Endothelial cell of umbilical vein (primary cell): ENCODE results near the gene ZFAND2B. TPM values are rescaled to one million over a fixed set of nuclear protein-coding genes. Genes with fewer than 3 reads are reported as not detected.

Experiments used
- BruUV-seq: library from RNA; stranded (reverse); fragments of 400-500 nt; replicated peaks from 2 replicates; lab custom pipeline; 2021; lab: Mats Ljungman, UMichigan
- CTCF ChIA-PET: fragments of 300-600, 350-600 bp; sonication (Branson Sonifier 250); formaldehyde crosslinking; loops from one replicate; lab custom pipeline; 2021; ENCODE audit warnings: antibody characterized with exemption, inconsistent platforms; lab: Charles Lee
- POLR2A ChIA-PET: fragments of 300-600, 350-600 bp; sonication (Branson Sonifier 250); formaldehyde crosslinking; loops from one replicate; lab custom pipeline; 2021; ENCODE audit warnings: antibody characterized with exemption, inconsistent platforms; lab: Charles Lee
- DNase-seq: peaks from one replicate; pipeline ENCODE4 v3.0.0-alpha.2; 2011; ENCODE audit warnings: low read depth, low spot score
- FAIRE-seq: peaks from 2 replicates; lab custom pipeline; 2011; peaks lifted over from hg19 to GRCh38; lab: Jason Lieb, UNC
- H2AFZ ChIP-seq: 2 replicates; pipeline ENCODE4 v1.6.0; 2012; ENCODE audit warnings: low read depth, low read length, control low read depth, inconsistent platforms
- H3K27ac ChIP-seq: 2 replicates; pipeline ENCODE4 v1.5.1; 2011; ENCODE audit warnings: low read depth, mild to moderate bottlenecking, control low read depth, low read length, moderate library complexity; ENCODE audit not compliant: insufficient read depth
- H3K27me3 ChIP-seq, 2 experiments: 2 replicates each; pipeline versions ENCODE4 v1.6.0 to v1.6.1; 2011; ENCODE audit warnings: low read length in 2 of 2, mixed read lengths in 1 of 2; ENCODE audit not compliant: control insufficient read depth in 2 of 2, insufficient read depth in 2 of 2
- H3K36me3 ChIP-seq, 2 experiments: 2 replicates in 1 of 2; 3 replicates in 1 of 2; pipeline ENCODE4 v1.5.1; 2011; ENCODE audit warnings: low read length in 2 of 2, mild to moderate bottlenecking in 1 of 2, moderate library complexity in 1 of 2; ENCODE audit not compliant: control insufficient read depth in 2 of 2, insufficient read depth in 2 of 2; ENCODE audit errors: extremely low read depth in 1 of 2
- H3K4me1 ChIP-seq: 3 replicates; pipeline ENCODE4 v1.5.1; 2011; ENCODE audit warnings: mild to moderate bottlenecking, low read length; ENCODE audit not compliant: control insufficient read depth, insufficient read depth; ENCODE audit errors: extremely low read depth
- H3K4me2 ChIP-seq: 2 replicates; pipeline ENCODE4 v1.6.1; 2011; ENCODE audit warnings: low read length, control low read depth, mixed read lengths; ENCODE audit not compliant: insufficient read depth
- H3K4me3 ChIP-seq, 3 experiments: fragments of 200-600 bp in 1 of 3; sonication (generic), shearing (Covaris generic) in 1 of 3; replicated peaks in 1 of 3; 2 replicates each; pipeline ENCODE4 v1.5.1; 2011 to 2016; ENCODE audit warnings: control low read depth in 3 of 3, low read length in 3 of 3, mild to moderate bottlenecking in 2 of 3, inconsistent platforms in 1 of 3, low read depth in 1 of 3, moderate library complexity in 1 of 3; ENCODE audit not compliant: insufficient read depth in 1 of 3
- H3K79me2 ChIP-seq: 2 replicates; pipeline ENCODE4 v1.6.0; 2012; ENCODE audit warnings: low read length, inconsistent platforms; ENCODE audit not compliant: control insufficient read depth, insufficient read depth
- H3K9ac ChIP-seq: replicated peaks from 2 replicates; pipeline ENCODE3; 2011; ENCODE audit warnings: low read length, control low read depth; ENCODE audit not compliant: insufficient read depth; ENCODE audit errors: extremely low read depth
- H3K9me1 ChIP-seq: replicated peaks from 3 replicates; pipeline ENCODE4 v1.6.0; 2011; ENCODE audit warnings: mild to moderate bottlenecking, low read length; ENCODE audit not compliant: control insufficient read depth, insufficient read depth; ENCODE audit errors: extremely low read depth
- H3K9me3 ChIP-seq: replicated peaks from 2 replicates; pipeline ENCODE4 v1.5.1; 2012; ENCODE audit warnings: low read length, inconsistent platforms; ENCODE audit not compliant: control insufficient read depth, insufficient read depth
- H4K20me1 ChIP-seq: replicated peaks from 2 replicates; pipeline ENCODE3; 2011; ENCODE audit warnings: mild to moderate bottlenecking, low read length; ENCODE audit not compliant: control insufficient read depth, insufficient read depth; ENCODE audit errors: extremely low read depth
- EZH2 ChIP-seq: IDR thresholded peaks from 2 replicates; pipeline ENCODE4 v1.6.1; 2012; ENCODE audit warnings: borderline replicate concordance, low read depth, mild to moderate bottlenecking, moderate library complexity, low read length, inconsistent platforms; ENCODE audit not compliant: severe bottlenecking
- FOS ChIP-seq: IDR thresholded peaks from 2 replicates; pipeline ENCODE4 v1.6.1; 2011; ENCODE audit warnings: mild to moderate bottlenecking, low read length, moderate library complexity, borderline replicate concordance; ENCODE audit not compliant: insufficient read depth
- GATA2 ChIP-seq: IDR thresholded peaks from 2 replicates; pipeline ENCODE4 v1.7.0; 2011; ENCODE audit warnings: low read depth, mild to moderate bottlenecking, moderate library complexity, mixed read lengths, low read length; ENCODE audit not compliant: insufficient read length, insufficient read depth
- JUN ChIP-seq: IDR thresholded peaks from 2 replicates; pipeline ENCODE4 v1.6.1; 2011; ENCODE audit warnings: borderline replicate concordance, low read depth; ENCODE audit not compliant: insufficient read length, insufficient read depth
- MYC ChIP-seq: IDR thresholded peaks from one replicate; pipeline ENCODE4 v1.6.1; 2011; ENCODE audit warnings: mild to moderate bottlenecking, low read depth, low read length
- POLR2A ChIP-seq: IDR thresholded peaks from 2 replicates; pipeline ENCODE4 v1.6.1; 2012; ENCODE audit warnings: low read depth, mild to moderate bottlenecking, control low read depth, low read length
- POLR2AphosphoS5 ChIP-seq: IDR thresholded peaks from 2 replicates; pipeline ENCODE4 v1.6.1; 2012; ENCODE audit warnings: low read depth, mild to moderate bottlenecking, control low read depth, low read length, moderate library complexity; ENCODE audit not compliant: insufficient read depth
- dilution Hi-C: fragments of 300-500 bp; cut with MboI; formaldehyde crosslinking; loops from one replicate; pipeline ENCODE4 v1.15.0; 2019; ENCODE audit warnings: low sequenced_read_pairs; ENCODE audit not compliant: extremely low pct_ligation_motif_present
- intact Hi-C: fragments of 100-400 bp; cut with micrococcal nuclease; formaldehyde crosslinking; loops from one replicate; pipeline ENCODE4 v1.10.0; 2022
- polyA plus RNA-seq, 4 experiments: library from polyadenylated mRNA; depleted of rRNA in 3 of 4; stranded (reverse) in 3 of 4; unstranded in 1 of 4; fragments of >200 nt; gene quantifications; 2 replicates each; pipeline versions ENCODE4 v1.2.1 to v1.2.3, GENCODE V29; 2011 to 2012; ENCODE audit warnings: missing spikeins in 1 of 4
- total RNA-seq: library from RNA; stranded (reverse); gene quantifications from 2 replicates; pipeline ENCODE4 v1.2.3, GENCODE V29; 2021
- TF ChIP-seq, protein P1 (sequence below), 2 donors: IDR thresholded peaks; 1 replicate in 1 of 2; 2 replicates in 1 of 2; pipeline ENCODE4 v1.5.1; 2011; ENCODE audit warnings: low read length in 2 of 2, mild to moderate bottlenecking in 2 of 2, moderate library complexity in 2 of 2, control low read depth in 1 of 2, inconsistent platforms in 1 of 2, low read depth in 1 of 2; ENCODE audit not compliant: insufficient read depth in 1 of 2; ENCODE audit errors: extremely low read depth in 1 of 2
- TF ChIP-seq, protein P2 (sequence below): IDR thresholded peaks from 2 replicates; pipeline ENCODE4 v1.6.1; 2011; ENCODE audit not compliant: insufficient read depth, insufficient read length

The ZFAND2B gene
- total and polyA plus RNA-seq, 2 donors (not counting 3 experiments of a cell fraction or from before 2014, with no cell fraction given), result 23.3 to 52.0 TPM

- POLR2A ChIA-PET, result no interaction called here
- Histone ChIP-seq H3K9ac (no peak overlapping the region), H3K9me1 (no peaks in the 10 kb centered on the region), H3K27ac (no peak overlapping the region), H3K9me3 (no peaks in the 10 kb centered on the region), H2AFZ (no peak overlapping the region), H4K20me1 (no peaks in the 10 kb centered on the region), H3K4me3 (no peak overlapping the region), H3K4me2 (no peak overlapping the region), H3K4me1 (peaks cover 14% of the 10 kb centered on the region), H3K36me3 (peaks cover 3 to 45% of the 10 kb centered on the region in 2 experiments), H3K79me2 (no peaks in the 10 kb centered on the region), H3K27me3 (no peaks in the 10 kb centered on the region)
- dilution Hi-C loops (no loop called here), intact Hi-C loops (no loop called here)
- FAIRE-seq (no peak), DNase-seq (no peak)
- CTCF ChIA-PET, result no interaction called here
- no TSS peak for BruUV-seq
- TF ChIP-seq JUN (no peak), POLR2A (no peak), POLR2AphosphoS5 (no peak), GATA2 (no peak), FOS (no peak), EZH2 (no peak), MYC (no peak)
- TF ChIP-seq, protein P1, sequence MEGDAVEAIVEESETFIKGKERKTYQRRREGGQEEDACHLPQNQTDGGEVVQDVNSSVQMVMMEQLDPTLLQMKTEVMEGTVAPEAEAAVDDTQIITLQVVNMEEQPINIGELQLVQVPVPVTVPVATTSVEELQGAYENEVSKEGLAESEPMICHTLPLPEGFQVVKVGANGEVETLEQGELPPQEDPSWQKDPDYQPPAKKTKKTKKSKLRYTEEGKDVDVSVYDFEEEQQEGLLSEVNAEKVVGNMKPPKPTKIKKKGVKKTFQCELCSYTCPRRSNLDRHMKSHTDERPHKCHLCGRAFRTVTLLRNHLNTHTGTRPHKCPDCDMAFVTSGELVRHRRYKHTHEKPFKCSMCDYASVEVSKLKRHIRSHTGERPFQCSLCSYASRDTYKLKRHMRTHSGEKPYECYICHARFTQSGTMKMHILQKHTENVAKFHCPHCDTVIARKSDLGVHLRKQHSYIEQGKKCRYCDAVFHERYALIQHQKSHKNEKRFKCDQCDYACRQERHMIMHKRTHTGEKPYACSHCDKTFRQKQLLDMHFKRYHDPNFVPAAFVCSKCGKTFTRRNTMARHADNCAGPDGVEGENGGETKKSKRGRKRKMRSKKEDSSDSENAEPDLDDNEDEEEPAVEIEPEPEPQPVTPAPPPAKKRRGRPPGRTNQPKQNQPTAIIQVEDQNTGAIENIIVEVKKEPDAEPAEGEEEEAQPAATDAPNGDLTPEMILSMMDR (IDR thresholded peaks at IDR 0.05; ENCODE audit: extremely low read depth in 1 of 2, insufficient read depth in 1 of 2, low read depth in 1 of 2, low read length in 2 of 2), result no peak
- TF ChIP-seq, protein P2, sequence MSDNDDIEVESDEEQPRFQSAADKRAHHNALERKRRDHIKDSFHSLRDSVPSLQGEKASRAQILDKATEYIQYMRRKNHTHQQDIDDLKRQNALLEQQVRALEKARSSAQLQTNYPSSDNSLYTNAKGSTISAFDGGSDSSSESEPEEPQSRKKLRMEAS, result no peak
Observed at GRCh38 chr2:219220652-219221402, 14.2 kb downstream of the ZFAND2B start.
